IMR-90 (cell line): ENCODE results near the gene PRRC1.

Experiments
- BHLHE40 ChIP-seq: fragments of 150-350 bp; IDR thresholded peaks from 2 replicates; pipeline ENCODE4 v1.6.1; 2016; ENCODE audit warnings: mild to moderate bottlenecking, low read depth, low read length
- CHD1 ChIP-seq: IDR thresholded peaks from 2 replicates; pipeline ENCODE4 v1.6.1; 2012; ENCODE audit warnings: low read depth, low read length, improper control_type of control experiment
- FOS ChIP-seq: fragments of 150-350 bp; IDR thresholded peaks from 2 replicates; pipeline ENCODE4 v1.6.1; 2016; ENCODE audit warnings: low read depth, low read length
- MAFK ChIP-seq: IDR thresholded peaks from 2 replicates; pipeline ENCODE4 v1.6.1; 2012; ENCODE audit warnings: low read depth, low read length, improper control_type of control experiment
- MAZ ChIP-seq: IDR thresholded peaks from 2 replicates; pipeline ENCODE4 v1.6.1; 2012; ENCODE audit warnings: low read depth, mild to moderate bottlenecking, low read length, improper control_type of control experiment, moderate library complexity, borderline replicate concordance
- NFE2L2 ChIP-seq: fragments of 150-350 bp; IDR thresholded peaks from 2 replicates; pipeline ENCODE4 v1.6.1; 2016; ENCODE audit warnings: low read depth, mild to moderate bottlenecking, low read length
- POLR2A ChIP-seq: IDR thresholded peaks from 2 replicates; pipeline ENCODE4 v1.6.1; 2012; ENCODE audit warnings: mild to moderate bottlenecking, low read depth, low read length
- RAD21 ChIP-seq: IDR thresholded peaks from 2 replicates; pipeline ENCODE4 v1.6.1; 2012; ENCODE audit warnings: low read length, improper control_type of control experiment
- RCOR1 ChIP-seq: IDR thresholded peaks from 2 replicates; pipeline ENCODE4 v1.6.1; 2012; ENCODE audit warnings: mild to moderate bottlenecking, low read length, improper control_type of control experiment; ENCODE audit not compliant: insufficient replicate concordance
- RFX5 ChIP-seq: IDR thresholded peaks from 2 replicates; pipeline ENCODE4 v1.8.0; 2012; ENCODE audit warnings: low read depth, mild to moderate bottlenecking, low read length, moderate library complexity
- SMC3 ChIP-seq: fragments of 150-350 bp; IDR thresholded peaks from 2 replicates; pipeline ENCODE4 v1.6.1; 2016; ENCODE audit warnings: low read depth, mild to moderate bottlenecking, antibody characterized with exemption, low read length, moderate library complexity
- TF ChIP-seq, protein P1 (sequence below): conservative IDR thresholded peaks from 2 replicates; pipeline ENCODE4 v1.5.1; 2012; ENCODE audit warnings: mild to moderate bottlenecking, low read depth, low read length, improper control_type of control experiment

GRCh38 chr5:127599320-127599719 is 81.9 kb downstream of the PRRC1 start:
- TF ChIP-seq, protein P1, sequence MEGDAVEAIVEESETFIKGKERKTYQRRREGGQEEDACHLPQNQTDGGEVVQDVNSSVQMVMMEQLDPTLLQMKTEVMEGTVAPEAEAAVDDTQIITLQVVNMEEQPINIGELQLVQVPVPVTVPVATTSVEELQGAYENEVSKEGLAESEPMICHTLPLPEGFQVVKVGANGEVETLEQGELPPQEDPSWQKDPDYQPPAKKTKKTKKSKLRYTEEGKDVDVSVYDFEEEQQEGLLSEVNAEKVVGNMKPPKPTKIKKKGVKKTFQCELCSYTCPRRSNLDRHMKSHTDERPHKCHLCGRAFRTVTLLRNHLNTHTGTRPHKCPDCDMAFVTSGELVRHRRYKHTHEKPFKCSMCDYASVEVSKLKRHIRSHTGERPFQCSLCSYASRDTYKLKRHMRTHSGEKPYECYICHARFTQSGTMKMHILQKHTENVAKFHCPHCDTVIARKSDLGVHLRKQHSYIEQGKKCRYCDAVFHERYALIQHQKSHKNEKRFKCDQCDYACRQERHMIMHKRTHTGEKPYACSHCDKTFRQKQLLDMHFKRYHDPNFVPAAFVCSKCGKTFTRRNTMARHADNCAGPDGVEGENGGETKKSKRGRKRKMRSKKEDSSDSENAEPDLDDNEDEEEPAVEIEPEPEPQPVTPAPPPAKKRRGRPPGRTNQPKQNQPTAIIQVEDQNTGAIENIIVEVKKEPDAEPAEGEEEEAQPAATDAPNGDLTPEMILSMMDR, result no peak
- no peak for TF ChIP-seq RFX5
- no peak for TF ChIP-seq SMC3
- TF ChIP-seq NFE2L2, result no peak
- TF ChIP-seq RCOR1, result no peak
- TF ChIP-seq RAD21, result no peak
- no peak for TF ChIP-seq POLR2A
- TF ChIP-seq CHD1, result no peak
- TF ChIP-seq MAZ, result no peak
- no peak for TF ChIP-seq FOS
- TF ChIP-seq MAFK, result no peak
- no peak for TF ChIP-seq BHLHE40
